ENCODE data around the gene MAPK8IP3. TPM values are rescaled to one million over a fixed set of nuclear protein-coding genes. Genes with fewer than 3 reads are reported as not detected.

MAPK8IP3 gene
- total and polyA plus RNA-seq, 9 of the 15 experiments (the other 6 are each of a cell fraction or from before 2014, with no cell fraction given), result 0.17 to 58.7 (median 16.7) TPM

DNA sequence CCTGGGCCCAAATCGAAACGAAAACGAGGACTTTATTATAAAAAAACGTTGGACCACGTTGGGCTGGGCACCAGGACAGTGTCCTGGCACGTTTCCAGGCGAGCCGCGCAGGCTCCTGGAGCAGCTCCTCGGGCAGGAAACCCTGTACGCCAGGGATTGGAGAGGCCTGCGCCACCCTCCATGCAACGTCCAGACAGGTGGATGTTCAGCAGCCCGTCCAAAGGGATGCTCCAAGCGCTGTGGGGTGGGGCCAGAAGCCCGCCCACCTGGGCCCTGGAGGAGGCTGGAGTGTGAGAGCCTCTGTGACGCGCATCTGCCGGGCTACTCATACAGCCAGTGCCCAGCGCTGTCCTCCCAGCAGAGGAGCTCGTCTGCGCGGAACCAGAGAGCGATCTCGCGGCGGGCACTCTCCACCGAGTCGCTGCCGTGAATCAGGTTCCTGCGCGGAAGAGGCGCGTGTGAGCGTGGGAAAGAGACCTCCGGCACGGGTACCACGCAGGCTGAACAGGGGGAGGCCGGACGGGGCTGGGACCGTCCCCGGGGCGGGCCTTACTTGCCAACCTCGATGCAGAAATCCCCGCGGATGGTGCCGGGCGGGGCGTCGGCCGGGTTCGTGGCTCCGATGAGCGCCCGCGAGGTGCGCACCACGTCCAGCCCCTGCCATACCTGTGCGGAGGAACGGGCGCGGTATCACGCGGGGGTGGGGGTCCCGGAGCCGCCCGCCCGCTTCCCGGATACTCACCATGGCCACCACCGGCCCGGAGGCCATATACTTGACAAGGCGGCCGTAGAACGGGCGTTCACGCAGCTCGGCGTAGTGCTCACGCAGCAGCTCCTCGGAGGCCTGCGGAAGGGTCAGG lies 64.6 kb downstream of the MAPK8IP3 start (continued):
- TF ChIP-seq HEY1 (CRISPR knock-in tag; IDR thresholded peaks at IDR 0.05; ENCODE audit: borderline replicate concordance) (no peak), POLR2AphosphoS5 (IDR thresholded peaks at IDR 0.05; ENCODE audit: control insufficient read depth, insufficient read depth, low read depth, low read length) (no peak), TFAM (CRISPR knock-in tag; conservative IDR thresholded peaks at IDR 0.05) (no peak), BCL6 (CRISPR knock-in tag; IDR thresholded peaks at IDR 0.05) (no peak), FOXK2 (conservative IDR thresholded peaks at IDR 0.05 in 1 of 2, IDR thresholded peaks at IDR 0.05 in 1 of 2; ENCODE audit: low read depth in 2 of 2) (no peak), LCOR (CRISPR knock-in tag; IDR thresholded peaks at IDR 0.05) (0 out of 2 replicates have a peak, but pooled peaks have one; percentile 42), NRF1 (conservative IDR thresholded peaks at IDR 0.05 in 1 of 2, IDR thresholded peaks at IDR 0.05 in 1 of 2) (peak; percentile 5 to 27; a peak in 2 of 4 replicates), OTX1 (CRISPR knock-in tag; IDR thresholded peaks at IDR 0.05) (no peak), IFI16 (CRISPR knock-in tag; IDR thresholded peaks at IDR 0.05) (no peak), MYBL2 (IDR thresholded peaks at IDR 0.05; ENCODE audit: low read depth) (no peak), MYBL2 (CRISPR knock-in tag; IDR thresholded peaks at IDR 0.05; ENCODE audit: borderline replicate concordance) (no peak), ELF4 (CRISPR knock-in tag; IDR thresholded peaks at IDR 0.05) (0 out of 2 replicates have a peak, but pooled peaks have one; percentile 24), NFIX (CRISPR knock-in tag; IDR thresholded peaks at IDR 0.05; ENCODE audit: low read depth) (no peak; the same call in 1 of the 2 replicates), SMARCE1 (IDR thresholded peaks at IDR 0.05) (no peak), RFX1 (IDR thresholded peaks at IDR 0.05) (no peak), ZBED1 (IDR thresholded peaks at IDR 0.05) (no peak), RUNX1 (IDR thresholded peaks at IDR 0.05; ENCODE audit: low read depth) (no peak)
- TF ChIP-seq, protein P1, sequence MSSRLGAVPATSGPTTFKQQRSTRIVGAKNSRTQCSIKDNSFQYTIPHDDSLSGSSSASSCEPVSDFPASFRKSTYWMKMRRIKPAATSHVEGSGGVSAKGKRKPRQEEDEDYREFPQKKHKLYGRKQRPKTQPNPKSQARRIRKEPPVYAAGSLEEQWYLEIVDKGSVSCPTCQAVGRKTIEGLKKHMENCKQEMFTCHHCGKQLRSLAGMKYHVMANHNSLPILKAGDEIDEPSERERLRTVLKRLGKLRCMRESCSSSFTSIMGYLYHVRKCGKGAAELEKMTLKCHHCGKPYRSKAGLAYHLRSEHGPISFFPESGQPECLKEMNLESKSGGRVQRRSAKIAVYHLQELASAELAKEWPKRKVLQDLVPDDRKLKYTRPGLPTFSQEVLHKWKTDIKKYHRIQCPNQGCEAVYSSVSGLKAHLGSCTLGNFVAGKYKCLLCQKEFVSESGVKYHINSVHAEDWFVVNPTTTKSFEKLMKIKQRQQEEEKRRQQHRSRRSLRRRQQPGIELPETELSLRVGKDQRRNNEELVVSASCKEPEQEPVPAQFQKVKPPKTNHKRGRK (tag; IDR thresholded peaks at IDR 0.05), result no peak
- TF ChIP-seq, protein P2, sequence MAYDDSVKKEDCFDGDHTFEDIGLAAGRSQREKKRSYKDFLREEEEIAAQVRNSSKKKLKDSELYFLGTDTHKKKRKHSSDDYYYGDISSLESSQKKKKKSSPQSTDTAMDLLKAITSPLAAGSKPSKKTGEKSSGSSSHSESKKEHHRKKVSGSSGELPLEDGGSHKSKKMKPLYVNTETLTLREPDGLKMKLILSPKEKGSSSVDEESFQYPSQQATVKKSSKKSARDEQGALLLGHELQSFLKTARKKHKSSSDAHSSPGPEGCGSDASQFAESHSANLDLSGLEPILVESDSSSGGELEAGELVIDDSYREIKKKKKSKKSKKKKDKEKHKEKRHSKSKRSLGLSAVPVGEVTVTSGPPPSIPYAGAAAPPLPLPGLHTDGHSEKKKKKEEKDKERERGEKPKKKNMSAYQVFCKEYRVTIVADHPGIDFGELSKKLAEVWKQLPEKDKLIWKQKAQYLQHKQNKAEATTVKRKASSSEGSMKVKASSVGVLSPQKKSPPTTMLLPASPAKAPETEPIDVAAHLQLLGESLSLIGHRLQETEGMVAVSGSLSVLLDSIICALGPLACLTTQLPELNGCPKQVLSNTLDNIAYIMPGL (CRISPR knock-in tag; IDR thresholded peaks at IDR 0.05), result no peak
- TF ChIP-seq, protein P3, sequence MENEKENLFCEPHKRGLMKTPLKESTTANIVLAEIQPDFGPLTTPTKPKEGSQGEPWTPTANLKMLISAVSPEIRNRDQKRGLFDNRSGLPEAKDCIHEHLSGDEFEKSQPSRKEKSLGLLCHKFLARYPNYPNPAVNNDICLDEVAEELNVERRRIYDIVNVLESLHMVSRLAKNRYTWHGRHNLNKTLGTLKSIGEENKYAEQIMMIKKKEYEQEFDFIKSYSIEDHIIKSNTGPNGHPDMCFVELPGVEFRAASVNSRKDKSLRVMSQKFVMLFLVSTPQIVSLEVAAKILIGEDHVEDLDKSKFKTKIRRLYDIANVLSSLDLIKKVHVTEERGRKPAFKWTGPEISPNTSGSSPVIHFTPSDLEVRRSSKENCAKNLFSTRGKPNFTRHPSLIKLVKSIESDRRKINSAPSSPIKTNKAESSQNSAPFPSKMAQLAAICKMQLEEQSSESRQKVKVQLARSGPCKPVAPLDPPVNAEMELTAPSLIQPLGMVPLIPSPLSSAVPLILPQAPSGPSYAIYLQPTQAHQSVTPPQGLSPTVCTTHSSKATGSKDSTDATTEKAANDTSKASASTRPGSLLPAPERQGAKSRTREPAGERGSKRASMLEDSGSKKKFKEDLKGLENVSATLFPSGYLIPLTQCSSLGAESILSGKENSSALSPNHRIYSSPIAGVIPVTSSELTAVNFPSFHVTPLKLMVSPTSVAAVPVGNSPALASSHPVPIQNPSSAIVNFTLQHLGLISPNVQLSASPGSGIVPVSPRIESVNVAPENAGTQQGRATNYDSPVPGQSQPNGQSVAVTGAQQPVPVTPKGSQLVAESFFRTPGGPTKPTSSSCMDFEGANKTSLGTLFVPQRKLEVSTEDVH (IDR thresholded peaks at IDR 0.05; ENCODE audit: low read depth, partially characterized antibody), result peak; percentile 51
- TF ChIP-seq, protein P4, sequence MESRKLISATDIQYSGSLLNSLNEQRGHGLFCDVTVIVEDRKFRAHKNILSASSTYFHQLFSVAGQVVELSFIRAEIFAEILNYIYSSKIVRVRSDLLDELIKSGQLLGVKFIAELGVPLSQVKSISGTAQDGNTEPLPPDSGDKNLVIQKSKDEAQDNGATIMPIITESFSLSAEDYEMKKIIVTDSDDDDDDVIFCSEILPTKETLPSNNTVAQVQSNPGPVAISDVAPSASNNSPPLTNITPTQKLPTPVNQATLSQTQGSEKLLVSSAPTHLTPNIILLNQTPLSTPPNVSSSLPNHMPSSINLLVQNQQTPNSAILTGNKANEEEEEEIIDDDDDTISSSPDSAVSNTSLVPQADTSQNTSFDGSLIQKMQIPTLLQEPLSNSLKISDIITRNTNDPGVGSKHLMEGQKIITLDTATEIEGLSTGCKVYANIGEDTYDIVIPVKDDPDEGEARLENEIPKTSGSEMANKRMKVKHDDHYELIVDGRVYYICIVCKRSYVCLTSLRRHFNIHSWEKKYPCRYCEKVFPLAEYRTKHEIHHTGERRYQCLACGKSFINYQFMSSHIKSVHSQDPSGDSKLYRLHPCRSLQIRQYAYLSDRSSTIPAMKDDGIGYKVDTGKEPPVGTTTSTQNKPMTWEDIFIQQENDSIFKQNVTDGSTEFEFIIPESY (CRISPR knock-in tag; IDR thresholded peaks at IDR 0.05), result peak; percentile 87
